Measurements from ENCODE around the gene TFG. TPM values are rescaled to one million over a fixed set of nuclear protein-coding genes. Genes with fewer than 3 reads are reported as not detected.
A peak's percentile ranks its signal among the peaks of the same experiment; 100 is the strongest.

The TFG gene
- total and polyA plus RNA-seq, 10 of the 15 experiments (the other 5 are each of a cell fraction or from before 2014, with no cell fraction given): 29.3 to 126 (median 57.6) TPM

DNA sequence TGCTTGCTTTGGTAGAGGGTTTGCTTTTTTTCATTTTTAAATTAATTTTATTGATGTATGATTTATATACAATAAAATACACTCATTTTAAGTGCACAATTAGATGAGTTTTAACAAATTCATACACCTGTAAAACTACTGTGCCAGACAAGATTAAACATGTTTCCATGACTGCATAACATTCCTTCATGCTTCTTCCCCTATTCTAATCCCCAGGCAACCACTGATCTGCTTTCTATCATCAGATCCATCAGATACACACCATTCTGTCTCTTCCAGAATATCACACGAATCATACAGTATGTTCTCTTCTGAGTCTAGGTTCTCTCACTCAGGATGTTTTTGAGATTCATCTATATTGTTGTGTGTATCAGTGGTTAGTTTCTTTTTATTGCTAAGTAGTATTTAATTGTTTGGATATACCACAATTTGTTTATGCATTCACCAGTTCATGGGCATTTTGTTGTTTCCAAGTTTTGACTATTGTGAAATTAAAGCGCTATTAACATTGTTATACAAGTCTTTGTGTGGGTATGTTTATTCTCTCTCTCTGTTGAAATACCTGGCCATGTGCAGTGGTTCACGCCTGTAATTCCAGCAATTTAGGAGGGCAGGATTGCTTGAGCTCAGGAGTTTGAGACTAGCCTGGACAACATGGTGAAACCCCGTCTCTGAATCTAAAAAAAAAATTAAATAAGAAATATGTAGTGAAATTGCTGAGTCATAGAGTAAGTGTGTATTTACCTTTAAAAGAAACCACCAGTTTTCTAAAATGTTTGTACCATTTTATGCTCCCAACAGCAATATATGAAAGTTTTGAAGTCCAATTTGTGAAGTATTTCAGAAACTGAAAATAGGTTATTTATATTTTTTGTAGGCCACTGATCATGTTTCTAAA, 7.0 kb upstream of the TFG start:
- peak; percentile 49 for ATAC-seq
- no peak for FAIRE-seq
- H3K9me3 ChIP-seq (replicated peaks; ENCODE audit: control insufficient read depth, insufficient read depth, low read length): no peaks in the 10 kb centered on the region; the same call in 2 of the 3 replicates
- no peak overlapping the region for H3K4me2 ChIP-seq (ENCODE audit: control insufficient read depth, insufficient read depth)
- 46% methylated on average over 4 of the region's 4 CpGs for WGBS (ENCODE audit: insufficient coverage, insufficient replicate concordance, low lambda C conversion rate, missing lambda C conversion rate)
- RAD21 ChIA-PET (ENCODE audit: unreplicated experiment): interaction anchor here (1.4 kb wide), 1 partner anchor 24 kb away, joined by 5 read pairs; no protein-coding TSS in a partner anchor
- peak overlapping the region; percentile 6 for H2AFZ ChIP-seq (ENCODE audit: control insufficient read depth, low read depth, low read length)
- DNase-seq (ENCODE audit: low read depth, low spot score): no peak
- peaks cover 4% of the 10 kb centered on the region; the same call in 1 of the 2 replicates for H3K4me1 ChIP-seq (ENCODE audit: control insufficient read depth, insufficient read depth, low read length)
- SMC1A ChIA-PET (ENCODE audit: uncharacterized antibody, unreplicated experiment): interaction anchor here (0.6 kb wide), 1 partner anchor 12 kb away, joined by 3 read pairs; no protein-coding TSS in a partner anchor
- no peaks in the 10 kb centered on the region for H3K79me2 ChIP-seq (ENCODE audit: control insufficient read depth, insufficient read depth, low read length)
- no peak overlapping the region for H3K27ac ChIP-seq (ENCODE audit: control insufficient read depth, insufficient read depth)
- H3K27me3 ChIP-seq (replicated peaks in 1 of 2; ENCODE audit: control insufficient read depth in 2 of 2, insufficient read depth in 2 of 2, low read length in 1 of 2): no peaks in the 10 kb centered on the region
- no peaks in the 10 kb centered on the region for H3K36me3 ChIP-seq (ENCODE audit: control insufficient read depth in 2 of 2, insufficient read depth in 2 of 2, low read length in 1 of 2)
- no peaks in the 10 kb centered on the region for H4K20me1 ChIP-seq (ENCODE audit: control insufficient read depth, insufficient read depth)
- H3K4me3 ChIP-seq: no peak overlapping the region
- TF ChIP-seq BACH1 (IDR thresholded peaks at IDR 0.05; ENCODE audit: borderline replicate concordance) (peak; percentile 75), NFIC (IDR thresholded peaks at IDR 0.05; ENCODE audit: low read depth, low read length) (0 out of 2 replicates have a peak, but pooled peaks have one; percentile 25), JUNB (IDR thresholded peaks at IDR 0.05) (peak; percentile 30), MEF2A (IDR thresholded peaks at IDR 0.05; ENCODE audit: insufficient read depth, low read depth, low read length) (0 out of 2 replicates have a peak, but pooled peaks have one; percentile 8), NR2C1 (IDR thresholded peaks at IDR 0.05) (no peak), MYB (IDR thresholded peaks at IDR 0.05; ENCODE audit: borderline replicate concordance, low read depth, low read length) (no peak)
- CTCF ChIA-PET: interaction anchor here (1.2 to 1.7 kb wide), 2 partner anchors 11 to 94 kb away, joined by 3 to 7 read pairs; no protein-coding TSS in a partner anchor
- POLR2A ChIA-PET: no interaction called here
- intact Hi-C loops (cut with micrococcal nuclease; ENCODE audit: unreplicated experiment): no loop called here
- BruUV-seq (replicated peaks): no TSS peak
- in situ Hi-C loops (cut with MboI): no loop called here
- H3K9ac ChIP-seq (ENCODE audit: control insufficient read depth, insufficient read depth, low read length): no peak overlapping the region
